ENCODE data around the gene IQCM.
A peak's percentile ranks its signal among the peaks of the same experiment; 100 is the strongest.

Gene IQCM

GRCh38 chr4:149699642-149700041, 116.0 kb downstream of the IQCM start:
- H3K4me3 ChIP-seq (replicated peaks in 1 of 2; ENCODE audit: low read depth in 2 of 2, low read length in 2 of 2) = no peak overlapping the region
- no peak for DNase-seq (ENCODE audit: low read depth in 2 of 2)
- no peak for TF ChIP-seq CTCF (IDR thresholded peaks at IDR 0.05; ENCODE audit: low read depth, low read length)

- DNase-seq (ENCODE audit: low read depth in 2 of 2) = no peak
- H3K4me3 ChIP-seq (replicated peaks in 1 of 2; ENCODE audit: low read depth in 2 of 2, low read length in 2 of 2) = no peak overlapping the region
- TF ChIP-seq CTCF (IDR thresholded peaks at IDR 0.05; ENCODE audit: low read depth, low read length) = peak; percentile 11
These were observed 124.9 kb downstream of the IQCM start for GRCh38 chr4:149690726-149691125.

DNA sequence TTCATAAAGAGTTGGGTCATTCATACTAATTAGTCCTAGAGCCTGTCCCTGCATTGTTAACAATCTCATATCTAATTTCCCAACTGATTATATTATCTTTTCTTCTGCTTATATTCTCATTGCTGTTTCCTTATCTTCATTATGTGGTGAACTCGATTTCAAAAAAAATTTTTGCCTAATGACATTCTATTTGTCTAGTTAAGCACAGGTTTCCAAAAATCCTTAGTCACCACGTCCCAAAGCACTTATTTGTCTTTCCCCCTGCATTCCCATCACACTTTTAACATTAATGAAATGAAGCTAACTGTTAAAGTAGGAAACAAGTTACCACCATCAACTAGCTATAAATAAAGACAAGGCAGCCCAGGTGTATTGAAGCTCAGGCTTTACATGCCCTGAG, 131.1 kb downstream of the IQCM start:
- DNase-seq (ENCODE audit: low read depth in 2 of 2) = no peak
- TF ChIP-seq CTCF (IDR thresholded peaks at IDR 0.05; ENCODE audit: low read depth, low read length) = no peak

GRCh38 chr4:149676076-149676475, 139.6 kb downstream of the IQCM start:
- DNase-seq (ENCODE audit: low read depth in 2 of 2) = no peak
- no peak for TF ChIP-seq CTCF (IDR thresholded peaks at IDR 0.05; ENCODE audit: low read depth, low read length)

More for the DNA sequence above, 131.1 kb downstream of the IQCM start:
- H3K4me3 ChIP-seq (replicated peaks in 1 of 2; ENCODE audit: low read depth in 2 of 2, low read length in 2 of 2) = no peak overlapping the region

DNA sequence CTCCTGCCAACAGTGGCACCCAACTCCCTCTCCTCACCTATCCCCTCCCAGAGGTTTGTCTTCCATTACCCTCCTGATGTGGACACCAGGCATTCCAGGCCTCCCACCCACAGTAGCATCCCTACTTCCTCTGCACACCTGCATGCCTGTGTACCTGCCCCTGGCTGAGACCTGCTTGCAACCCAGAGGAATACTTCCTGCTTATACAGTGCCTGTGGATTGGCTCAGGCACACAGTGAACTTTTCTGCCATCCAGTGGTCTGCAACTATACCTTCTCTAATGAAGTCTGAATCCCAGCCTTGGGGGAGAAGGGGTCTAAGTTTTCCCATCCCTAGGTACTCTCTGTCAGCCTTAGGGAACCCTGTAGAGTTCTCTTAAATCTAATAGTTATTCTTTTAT, 169.9 kb downstream of the IQCM start:
- H3K4me3 ChIP-seq (replicated peaks in 1 of 2; ENCODE audit: low read depth in 2 of 2, low read length in 2 of 2) = no peak overlapping the region
- no peak for DNase-seq (ENCODE audit: low read depth in 2 of 2)
- TF ChIP-seq CTCF (IDR thresholded peaks at IDR 0.05; ENCODE audit: low read depth, low read length) = no peak

More at GRCh38 chr4:149676076-149676475, 139.6 kb downstream of the IQCM start:
- H3K4me3 ChIP-seq (replicated peaks in 1 of 2; ENCODE audit: low read depth in 2 of 2, low read length in 2 of 2) = no peak overlapping the region

DNA sequence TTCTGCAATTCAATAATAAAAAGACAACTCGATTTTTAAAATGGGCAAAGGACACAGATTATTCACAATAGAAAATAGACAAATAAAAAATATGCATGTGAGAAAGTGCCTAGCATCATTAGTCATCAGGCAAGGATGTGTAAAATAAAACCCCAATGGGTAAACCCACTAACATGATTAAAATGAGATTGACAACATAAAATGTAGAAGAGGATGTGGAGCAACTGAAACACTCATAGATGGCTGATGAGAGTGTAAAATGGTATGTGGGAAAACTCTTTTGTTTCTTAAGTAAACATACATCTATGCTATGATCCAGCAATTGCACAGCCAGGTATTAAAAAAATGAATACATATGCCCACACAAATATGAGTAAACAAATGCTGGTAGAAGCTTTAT, 177.6 kb downstream of the IQCM start:
- peak in 1 of 2 donors; percentile 82 for DNase-seq (ENCODE audit: low read depth in 2 of 2)
- TF ChIP-seq CTCF (IDR thresholded peaks at IDR 0.05; ENCODE audit: low read depth, low read length) = no peak
- H3K4me3 ChIP-seq (replicated peaks in 1 of 2; ENCODE audit: low read depth in 2 of 2, low read length in 2 of 2) = no peak overlapping the region

- no peak overlapping the region for H3K4me3 ChIP-seq (replicated peaks in 1 of 2; ENCODE audit: low read depth in 2 of 2, low read length in 2 of 2)
- TF ChIP-seq CTCF (IDR thresholded peaks at IDR 0.05; ENCODE audit: low read depth, low read length) = no peak
- no peak for DNase-seq (ENCODE audit: low read depth in 2 of 2)
These were observed 181.3 kb downstream of the IQCM start for GRCh38 chr4:149634368-149634767.
